GM18526 (cell line): ENCODE data around the gene IER3.

Experiments
- POLR2A ChIP-seq: IDR thresholded peaks from 3 replicates; pipeline ENCODE4 v1.6.1; 2011; ENCODE audit not compliant: insufficient read length; ENCODE audit errors: extremely low read depth

Gene IER3

GRCh38 chr6:30759575-30760239 lies 15.4 kb upstream of the IER3 start:
- TF ChIP-seq POLR2A = no peak

DNA sequence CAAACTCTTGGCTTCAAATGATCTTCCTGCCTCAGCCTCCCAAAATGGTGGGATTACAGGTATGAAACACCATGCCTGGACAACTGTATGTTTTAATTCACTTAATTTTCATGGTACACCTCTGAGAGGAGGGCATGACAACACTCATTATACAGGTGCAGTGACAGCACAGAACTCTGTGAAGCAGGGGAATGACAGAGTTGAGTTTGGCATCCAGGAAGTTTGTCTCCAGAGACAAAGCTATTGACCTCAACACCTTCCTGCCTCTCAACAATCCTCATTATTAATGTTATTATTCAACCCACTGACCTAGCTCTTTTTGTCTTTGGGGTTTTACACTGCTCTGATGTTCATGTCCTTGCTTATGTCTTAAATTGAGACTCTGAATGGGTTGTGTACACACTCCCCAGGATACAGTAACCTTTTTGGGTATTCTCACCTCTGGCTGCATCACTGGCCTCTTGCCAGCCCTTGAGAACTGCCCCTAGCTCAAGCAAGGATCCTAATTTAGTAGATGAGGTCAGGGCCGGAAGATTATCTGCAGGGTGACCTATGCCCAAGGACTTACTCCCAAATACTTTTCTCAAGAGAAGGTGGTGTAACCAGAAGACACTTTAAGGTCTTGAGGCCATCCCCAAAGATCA lies 13.0 kb upstream of the IER3 start:
- no peak for TF ChIP-seq POLR2A

GRCh38 chr6:30754631-30755030 lies 10.3 kb upstream of the IER3 start:
- TF ChIP-seq POLR2A = no peak

DNA sequence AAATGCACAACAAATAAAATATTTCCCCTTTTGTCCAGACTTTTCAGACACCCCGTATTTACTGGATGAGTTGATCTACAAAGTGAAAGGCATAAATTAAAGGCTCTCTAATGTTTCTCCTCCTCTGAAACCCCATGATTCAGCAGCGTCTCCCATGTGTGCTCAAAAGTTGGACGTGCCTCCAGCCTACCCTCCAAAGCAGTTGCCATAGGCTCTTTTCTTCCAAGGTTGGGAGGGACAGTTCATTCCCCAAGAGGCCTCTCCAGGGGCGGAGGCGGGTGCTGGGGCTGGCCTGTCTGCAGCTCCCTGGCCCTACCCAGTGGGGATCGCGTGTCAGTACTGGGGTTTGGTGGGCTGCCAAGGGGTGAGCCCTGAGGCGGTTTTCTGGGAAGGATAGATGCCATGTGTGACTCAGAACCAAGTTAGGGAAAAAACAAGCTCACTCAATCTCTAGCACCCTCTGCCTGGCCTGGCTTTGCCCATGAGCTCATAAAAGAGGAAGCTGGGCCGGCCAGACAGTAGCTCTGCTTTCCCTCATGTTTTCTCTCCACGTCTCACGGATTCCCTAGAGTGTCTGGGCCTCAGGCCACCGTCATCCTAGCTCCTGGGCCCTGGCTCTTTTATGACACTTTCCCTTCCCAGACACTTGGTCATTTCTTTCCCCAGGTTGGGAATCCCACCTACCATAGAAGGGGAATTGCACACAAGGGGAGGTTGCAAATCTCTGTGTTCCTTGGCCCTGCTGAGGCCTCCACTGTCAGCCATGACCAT lies 8.0 kb upstream of the IER3 start:
- no peak for TF ChIP-seq POLR2A

- TF ChIP-seq POLR2A = no peak
Measured at GRCh38 chr6:30750379-30750668, 6.0 kb upstream of the IER3 start.

DNA sequence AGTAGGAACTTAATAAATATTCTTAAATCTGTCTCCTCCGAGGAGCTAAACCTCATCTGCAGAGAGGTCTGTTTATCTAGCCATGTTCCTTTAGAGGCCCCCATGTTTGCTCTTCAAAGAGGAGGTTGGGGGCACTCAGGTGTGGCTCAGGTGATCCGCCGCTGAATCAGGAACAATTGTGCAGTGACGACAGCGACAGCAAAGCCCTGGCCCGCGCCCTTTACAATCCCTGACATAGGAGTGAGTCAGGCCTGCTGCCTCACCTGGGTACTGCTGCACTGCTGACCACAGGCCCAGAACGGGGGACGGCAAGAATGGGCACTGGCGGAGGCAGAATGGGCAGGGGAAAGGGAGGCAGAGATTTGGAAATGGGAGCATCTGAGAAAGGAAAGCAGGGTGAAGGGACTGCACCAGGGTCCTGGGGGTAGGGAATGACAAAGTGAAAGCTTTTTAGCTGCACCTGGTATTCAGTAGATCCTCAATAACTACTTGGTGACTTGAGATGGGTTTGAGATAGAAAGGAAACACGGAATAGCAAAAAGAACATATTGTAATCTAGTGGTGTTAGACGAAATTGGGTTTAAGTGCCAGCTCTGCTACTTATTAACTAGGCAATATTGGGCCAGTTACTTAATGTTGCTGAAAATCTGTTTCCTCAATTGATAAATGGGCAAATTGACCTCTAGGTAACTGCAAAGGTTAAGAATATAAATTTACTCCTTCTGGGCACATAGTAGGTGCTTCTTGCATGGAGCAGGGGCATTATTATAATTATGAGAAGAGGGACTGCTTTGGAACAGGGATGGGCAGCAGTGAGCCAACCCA lies 5.4 kb upstream of the IER3 start:
- no peak for TF ChIP-seq POLR2A

- no peak for TF ChIP-seq POLR2A
Measured at GRCh38 chr6:30748851-30749540, 4.6 kb upstream of the IER3 start.

DNA sequence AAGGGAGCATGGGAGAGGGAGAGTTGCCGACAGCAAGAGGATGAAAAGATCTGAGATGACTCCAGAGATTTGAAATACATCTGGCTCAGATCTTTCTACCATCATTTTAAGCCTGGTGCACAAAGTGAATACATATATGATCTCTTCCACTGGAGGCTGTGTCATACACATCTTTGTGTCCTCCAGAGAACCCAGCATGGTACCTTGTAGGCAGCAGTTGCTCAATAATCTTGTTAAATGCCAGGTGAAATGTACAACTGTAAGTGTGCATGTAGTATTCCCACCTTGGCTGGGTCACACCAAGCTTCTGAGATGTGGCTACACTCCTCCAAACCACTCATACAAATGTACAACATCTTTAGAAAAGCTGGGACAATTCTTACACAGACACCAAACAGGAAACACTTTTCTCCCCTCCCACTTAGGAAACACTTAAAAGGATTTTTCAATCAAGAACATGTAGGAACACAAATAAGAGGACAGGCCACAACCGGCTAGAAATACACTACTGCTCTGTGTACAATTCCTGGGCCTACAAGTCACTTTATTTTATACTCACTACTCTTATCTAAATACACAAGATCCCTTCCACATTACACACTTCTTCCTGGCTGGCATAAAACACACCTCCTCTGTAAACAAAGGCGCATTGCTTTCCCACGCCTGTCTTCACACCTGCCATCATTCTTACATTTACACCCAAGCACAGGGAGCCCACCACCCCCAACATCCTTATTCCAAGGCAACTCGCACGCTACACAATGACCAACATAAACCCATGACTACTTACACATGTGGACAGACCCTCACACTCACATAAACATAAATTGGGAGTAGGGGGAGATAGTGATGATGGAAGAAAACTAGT lies 3.8 kb upstream of the IER3 start:
- TF ChIP-seq POLR2A = no peak

DNA sequence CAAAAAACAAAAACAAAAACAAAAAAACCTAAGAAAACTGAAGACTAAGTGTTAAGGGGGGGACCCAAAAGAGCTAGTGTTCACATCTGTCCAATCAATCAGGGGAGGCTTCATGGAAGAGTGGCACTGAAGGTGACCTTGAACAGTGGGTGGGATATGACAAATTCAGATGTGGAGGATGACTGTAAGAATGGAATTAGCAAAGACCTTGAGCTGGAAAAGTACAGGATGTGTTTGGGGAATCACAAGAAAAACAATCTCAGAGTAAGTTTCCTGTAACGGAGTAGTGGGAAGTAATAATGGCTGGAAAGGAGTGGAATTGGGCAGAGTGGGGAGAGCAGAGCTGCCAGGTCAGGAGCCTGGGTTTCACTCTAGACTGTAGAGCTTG lies 2.9 kb upstream of the IER3 start:
- TF ChIP-seq POLR2A = no peak

- peak; percentile 24 for TF ChIP-seq POLR2A
Measured at GRCh38 chr6:30743099-30744053, 971 bp downstream of the IER3 start.

GRCh38 chr6:30742316-30743098 lies 1.8 kb downstream of the IER3 start, which contains the start of gene FLOT1:
Gene FLOT1 (minus strand): TSS chr6:30742687. CDS start chr6:30742189, 498 bp downstream.
- peak; percentile 68 for TF ChIP-seq POLR2A

DNA sequence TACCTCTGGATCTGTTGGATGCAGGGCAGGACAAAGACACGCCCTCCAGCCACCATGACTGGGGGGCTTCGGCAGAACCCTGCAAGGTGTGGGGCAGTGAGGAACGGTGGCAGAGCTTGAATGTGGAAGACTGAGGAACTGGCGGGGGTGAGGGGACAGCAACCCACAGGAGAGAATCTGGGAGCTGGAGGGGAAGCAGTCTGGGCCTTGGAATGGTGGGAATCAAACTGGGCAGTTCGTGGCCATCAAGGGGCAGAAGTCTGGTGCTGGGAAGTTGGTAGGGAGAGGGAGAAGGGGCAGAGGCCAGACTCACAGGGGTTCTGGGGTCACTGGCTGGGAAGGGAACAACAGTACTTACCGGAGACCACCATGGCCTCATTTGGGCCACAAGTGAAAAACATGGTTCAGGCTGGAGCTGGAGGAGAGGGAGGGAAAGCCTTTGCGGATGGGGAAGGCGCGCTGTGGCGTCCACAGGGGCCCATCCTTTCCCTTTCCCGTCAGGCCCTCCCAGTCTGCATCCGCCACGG lies 2.5 kb downstream of the IER3 start:
- no peak for TF ChIP-seq POLR2A
